Measurements from ENCODE around the gene AGTR2. TPM values are rescaled to one million over a fixed set of nuclear protein-coding genes. Genes with fewer than 3 reads are reported as not detected.
"Not testable (repeated sequence)": the region's sequence is repeated elsewhere in the genome, so short reads cannot be mapped to it uniquely, and the experiment has no call there.

The AGTR2 gene
- total RNA-seq, 1 experiment from 2014 or later = not detected

DNA sequence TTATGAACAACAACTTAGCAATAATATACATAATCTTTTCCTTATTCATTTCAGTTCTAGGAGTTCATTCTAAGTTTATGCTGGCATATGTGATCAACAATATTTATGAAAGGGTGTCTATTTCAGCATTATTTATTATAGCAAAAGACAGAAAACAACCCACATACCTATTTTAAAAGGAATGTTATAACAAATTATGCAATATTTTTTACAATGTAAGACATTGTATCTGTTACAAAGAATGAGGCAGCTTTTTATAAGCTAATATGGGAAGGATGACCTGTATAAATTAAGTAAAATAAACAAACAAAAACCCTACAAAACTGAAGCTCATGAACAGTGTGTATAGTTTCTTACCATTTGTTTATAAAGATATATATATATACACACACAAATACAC, 42.7 kb downstream of the AGTR2 start:
- Histone ChIP-seq H3K9me2 (ENCODE audit: insufficient read depth) (no peaks in the 10 kb centered on the region), H2AFZ (ENCODE audit: low read depth, low read length, poor library complexity, severe bottlenecking) (no peak overlapping the region), H3K4me3 (replicated peaks in 1 of 2; ENCODE audit: low read depth in 1 of 2, low read length in 2 of 2) (no peak overlapping the region), H3K4me1 (ENCODE audit: control insufficient read depth in 1 of 2, insufficient read depth in 2 of 2, low read length in 2 of 2) (no peaks in the 10 kb centered on the region), H4K20me1 (ENCODE audit: insufficient read depth) (no peaks in the 10 kb centered on the region), H3K9me3 (ENCODE audit: control insufficient read depth in 1 of 2, insufficient read depth in 1 of 2, low read depth in 1 of 2, low read length in 2 of 2) (no peaks in the 10 kb centered on the region), H3K36me3 (ENCODE audit: control insufficient read depth in 1 of 2, insufficient read depth in 2 of 2, low read length in 2 of 2) (no peaks in the 10 kb centered on the region), H3K79me2 (ENCODE audit: insufficient read depth, low read length) (no peaks in the 10 kb centered on the region), H3K9ac (ENCODE audit: low read length) (no peak overlapping the region), H3K27ac (ENCODE audit: low read depth, low read length) (no peak overlapping the region), H3K4me2 (ENCODE audit: low read length) (no peak overlapping the region), H3K27me3 (ENCODE audit: insufficient read depth, low read length) (no peaks in the 10 kb centered on the region)
- no peak for TF ChIP-seq TCF7L2 (IDR thresholded peaks at IDR 0.05; ENCODE audit: borderline replicate concordance, extremely low read depth, insufficient read depth, insufficient read length)
- no peak for TF ChIP-seq EZH2 (IDR thresholded peaks at IDR 0.05)
- no peak for TF ChIP-seq YY1 (IDR thresholded peaks at IDR 0.05; ENCODE audit: extremely low read depth, insufficient replicate concordance, low read depth, low read length)
- TF ChIP-seq EZH2phosphoT487 (IDR thresholded peaks at IDR 0.05; ENCODE audit: borderline replicate concordance) = no peak
- TF ChIP-seq CBX3 (IDR thresholded peaks at IDR 0.05; ENCODE audit: low read depth) = no peak
- no peak for TF ChIP-seq SP1 (IDR thresholded peaks at IDR 0.05; ENCODE audit: low read depth)
- TF ChIP-seq, protein P1, sequence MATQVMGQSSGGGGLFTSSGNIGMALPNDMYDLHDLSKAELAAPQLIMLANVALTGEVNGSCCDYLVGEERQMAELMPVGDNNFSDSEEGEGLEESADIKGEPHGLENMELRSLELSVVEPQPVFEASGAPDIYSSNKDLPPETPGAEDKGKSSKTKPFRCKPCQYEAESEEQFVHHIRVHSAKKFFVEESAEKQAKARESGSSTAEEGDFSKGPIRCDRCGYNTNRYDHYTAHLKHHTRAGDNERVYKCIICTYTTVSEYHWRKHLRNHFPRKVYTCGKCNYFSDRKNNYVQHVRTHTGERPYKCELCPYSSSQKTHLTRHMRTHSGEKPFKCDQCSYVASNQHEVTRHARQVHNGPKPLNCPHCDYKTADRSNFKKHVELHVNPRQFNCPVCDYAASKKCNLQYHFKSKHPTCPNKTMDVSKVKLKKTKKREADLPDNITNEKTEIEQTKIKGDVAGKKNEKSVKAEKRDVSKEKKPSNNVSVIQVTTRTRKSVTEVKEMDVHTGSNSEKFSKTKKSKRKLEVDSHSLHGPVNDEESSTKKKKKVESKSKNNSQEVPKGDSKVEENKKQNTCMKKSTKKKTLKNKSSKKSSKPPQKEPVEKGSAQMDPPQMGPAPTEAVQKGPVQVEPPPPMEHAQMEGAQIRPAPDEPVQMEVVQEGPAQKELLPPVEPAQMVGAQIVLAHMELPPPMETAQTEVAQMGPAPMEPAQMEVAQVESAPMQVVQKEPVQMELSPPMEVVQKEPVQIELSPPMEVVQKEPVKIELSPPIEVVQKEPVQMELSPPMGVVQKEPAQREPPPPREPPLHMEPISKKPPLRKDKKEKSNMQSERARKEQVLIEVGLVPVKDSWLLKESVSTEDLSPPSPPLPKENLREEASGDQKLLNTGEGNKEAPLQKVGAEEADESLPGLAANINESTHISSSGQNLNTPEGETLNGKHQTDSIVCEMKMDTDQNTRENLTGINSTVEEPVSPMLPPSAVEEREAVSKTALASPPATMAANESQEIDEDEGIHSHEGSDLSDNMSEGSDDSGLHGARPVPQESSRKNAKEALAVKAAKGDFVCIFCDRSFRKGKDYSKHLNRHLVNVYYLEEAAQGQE (IDR thresholded peaks at IDR 0.05; ENCODE audit: low read depth) = no peak
- TF ChIP-seq FOSL1 (IDR thresholded peaks at IDR 0.05; ENCODE audit: low read depth) = no peak
- TF ChIP-seq JUND (IDR thresholded peaks at IDR 0.05) = no peak
- no peak for TF ChIP-seq SRF (IDR thresholded peaks at IDR 0.05; ENCODE audit: low read depth)
- no peak for TF ChIP-seq ELF1 (IDR thresholded peaks at IDR 0.05; ENCODE audit: borderline replicate concordance, low read depth)
- no peak for TF ChIP-seq POLR2AphosphoS5 (IDR thresholded peaks at IDR 0.05; ENCODE audit: low read depth, low read length)
- ChIA-PET RAD21 (ENCODE audit: low non-redundant PET in 1 of 2, low total read pairs in 2 of 2, uncharacterized antibody in 2 of 2, unreplicated experiment in 2 of 2) (no interaction called here), POLR2A (no interaction called here), CTCF (no interaction called here)
- BruUV-seq (replicated peaks) = no TSS peak
- ATAC-seq (no peak), DNase-seq (ENCODE audit: low read depth, low spot score) (no peak)
- intact Hi-C loops (cut with micrococcal nuclease) = loop anchor here (10.0 kb wide), 1 partner anchor 242 kb away; no protein-coding TSS in a partner anchor

DNA sequence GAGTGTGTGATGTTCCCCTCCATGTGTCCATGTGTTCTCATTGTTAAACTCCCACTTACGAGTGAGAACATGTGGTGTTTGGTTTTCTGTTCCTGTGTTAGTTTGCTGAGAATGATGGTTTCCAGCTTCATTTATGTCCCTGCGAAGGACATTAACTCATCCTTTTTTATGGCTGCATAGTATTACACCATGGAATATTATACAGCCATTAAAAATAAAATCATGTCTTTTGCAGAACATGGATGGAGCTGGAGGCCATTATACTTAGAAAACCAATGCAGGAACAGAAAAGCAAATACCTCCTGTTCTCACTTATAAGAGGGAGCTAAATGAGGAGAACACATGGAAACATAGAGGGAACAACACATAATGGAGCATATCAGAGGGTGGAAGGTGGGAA, 46.5 kb downstream of the AGTR2 start:
- intact Hi-C loops (cut with micrococcal nuclease) = loop anchor here (10.0 kb wide), 1 partner anchor 238 kb away; no protein-coding TSS in a partner anchor
- RAD21 ChIA-PET (ENCODE audit: low non-redundant PET in 1 of 2, low total read pairs in 2 of 2, uncharacterized antibody in 2 of 2, unreplicated experiment in 2 of 2); H3K4me2 ChIP-seq (ENCODE audit: low read length); H3K9ac ChIP-seq (ENCODE audit: low read length); H3K36me3 ChIP-seq (ENCODE audit: control insufficient read depth in 1 of 2, insufficient read depth in 2 of 2, low read length in 2 of 2); H4K20me1 ChIP-seq (ENCODE audit: insufficient read depth); H3K9me2 ChIP-seq (ENCODE audit: insufficient read depth); BruUV-seq (replicated peaks); H3K4me3 ChIP-seq (replicated peaks in 1 of 2; ENCODE audit: low read depth in 1 of 2, low read length in 2 of 2); CTCF ChIA-PET; POLR2A ChIA-PET; ATAC-seq; H3K27ac ChIP-seq (ENCODE audit: low read depth, low read length); H3K79me2 ChIP-seq (ENCODE audit: insufficient read depth, low read length); H2AFZ ChIP-seq (ENCODE audit: low read depth, low read length, poor library complexity, severe bottlenecking); H3K9me3 ChIP-seq (ENCODE audit: control insufficient read depth in 1 of 2, insufficient read depth in 1 of 2, low read depth in 1 of 2, low read length in 2 of 2); H3K27me3 ChIP-seq (ENCODE audit: insufficient read depth, low read length); DNase-seq (ENCODE audit: low read depth, low spot score); H3K4me1 ChIP-seq (ENCODE audit: control insufficient read depth in 1 of 2, insufficient read depth in 2 of 2, low read length in 2 of 2): not testable (repeated sequence)

All from HCT116 (cell line).